ENCODE results near the gene SPDEF.

Gene SPDEF

GRCh38 chr6:34493344-34493743 lies 62.8 kb downstream of the SPDEF start:
- ATAC-seq, result no peak
- TF ChIP-seq ZFP30 (CRISPR knock-in tag; IDR thresholded peaks at IDR 0.05) (no peak), SNAI2 (CRISPR knock-in tag; IDR thresholded peaks at IDR 0.05) (no peak), ESRRG (CRISPR knock-in tag; IDR thresholded peaks at IDR 0.05) (no peak), ISL1 (CRISPR knock-in tag; IDR thresholded peaks at IDR 0.05) (no peak), ZNF8 (CRISPR knock-in tag; IDR thresholded peaks at IDR 0.05) (no peak), OSR1 (CRISPR knock-in tag; IDR thresholded peaks at IDR 0.05) (no peak), ZFP3 (CRISPR knock-in tag; IDR thresholded peaks at IDR 0.05) (no peak), ARNTL (CRISPR knock-in tag; IDR thresholded peaks at IDR 0.05; ENCODE audit: borderline replicate concordance, low read depth) (no peak), TSHZ2 (CRISPR knock-in tag; IDR thresholded peaks at IDR 0.05) (no peak), ZNF565 (CRISPR knock-in tag; conservative IDR thresholded peaks at IDR 0.05; ENCODE audit: low read depth) (no peak), CSDC2 (CRISPR knock-in tag; IDR thresholded peaks at IDR 0.05) (no peak), CSRNP3 (CRISPR knock-in tag; IDR thresholded peaks at IDR 0.05) (no peak), BACH2 (CRISPR knock-in tag; IDR thresholded peaks at IDR 0.05; ENCODE audit: borderline replicate concordance) (no peak), PPARA (CRISPR knock-in tag; IDR thresholded peaks at IDR 0.05; ENCODE audit: borderline replicate concordance) (no peak)

- TF ChIP-seq TOX (CRISPR knock-in tag; IDR thresholded peaks at IDR 0.05; ENCODE audit: borderline replicate concordance) (no peak), ZC3H10 (CRISPR knock-in tag; IDR thresholded peaks at IDR 0.05) (no peak), POU6F1 (CRISPR knock-in tag; IDR thresholded peaks at IDR 0.05; ENCODE audit: borderline replicate concordance, low read depth) (no peak), CSRNP3 (CRISPR knock-in tag; IDR thresholded peaks at IDR 0.05) (no peak), ARNTL (CRISPR knock-in tag; IDR thresholded peaks at IDR 0.05; ENCODE audit: borderline replicate concordance, low read depth) (no peak), CREB5 (CRISPR knock-in tag; IDR thresholded peaks at IDR 0.05; ENCODE audit: low read depth) (no peak), ZFP30 (CRISPR knock-in tag; IDR thresholded peaks at IDR 0.05) (no peak), BACH2 (CRISPR knock-in tag; IDR thresholded peaks at IDR 0.05; ENCODE audit: borderline replicate concordance) (no peak)
- ATAC-seq, result no peak; the same call in 2 of the 3 replicates
Observed at GRCh38 chr6:34491091-34491430, 65.1 kb downstream of the SPDEF start.

- no peak for ATAC-seq
- no peak for TF ChIP-seq GLIS3 (CRISPR knock-in tag; IDR thresholded peaks at IDR 0.05)
- no peak for TF ChIP-seq ARNTL (CRISPR knock-in tag; IDR thresholded peaks at IDR 0.05; ENCODE audit: borderline replicate concordance, low read depth)
- no peak for TF ChIP-seq CREB5 (CRISPR knock-in tag; IDR thresholded peaks at IDR 0.05; ENCODE audit: low read depth)
- no peak for TF ChIP-seq TCF4 (CRISPR knock-in tag; IDR thresholded peaks at IDR 0.05; ENCODE audit: borderline replicate concordance)
- no peak for TF ChIP-seq ZFP3 (CRISPR knock-in tag; IDR thresholded peaks at IDR 0.05)
- TF ChIP-seq ZNF70 (CRISPR knock-in tag; IDR thresholded peaks at IDR 0.05), result no peak
- no peak for TF ChIP-seq RARB (CRISPR knock-in tag; IDR thresholded peaks at IDR 0.05)
- no peak for TF ChIP-seq SNAI2 (CRISPR knock-in tag; IDR thresholded peaks at IDR 0.05)
- no peak for TF ChIP-seq ISL1 (CRISPR knock-in tag; IDR thresholded peaks at IDR 0.05)
- TF ChIP-seq POU6F1 (CRISPR knock-in tag; IDR thresholded peaks at IDR 0.05; ENCODE audit: borderline replicate concordance, low read depth), result no peak
- no peak for TF ChIP-seq CSDC2 (CRISPR knock-in tag; IDR thresholded peaks at IDR 0.05)
- TF ChIP-seq ZFP30 (CRISPR knock-in tag; IDR thresholded peaks at IDR 0.05), result no peak
- no peak for TF ChIP-seq PATZ1 (CRISPR knock-in tag; IDR thresholded peaks at IDR 0.05; ENCODE audit: borderline replicate concordance)
- no peak for TF ChIP-seq ZNF565 (CRISPR knock-in tag; conservative IDR thresholded peaks at IDR 0.05; ENCODE audit: low read depth)
- no peak for TF ChIP-seq ESRRG (CRISPR knock-in tag; IDR thresholded peaks at IDR 0.05)
Observed at GRCh38 chr6:34490390-34491090, 65.6 kb downstream of the SPDEF start.
